ENCODE results near the gene MAP7D3.

Gene MAP7D3

DNA sequence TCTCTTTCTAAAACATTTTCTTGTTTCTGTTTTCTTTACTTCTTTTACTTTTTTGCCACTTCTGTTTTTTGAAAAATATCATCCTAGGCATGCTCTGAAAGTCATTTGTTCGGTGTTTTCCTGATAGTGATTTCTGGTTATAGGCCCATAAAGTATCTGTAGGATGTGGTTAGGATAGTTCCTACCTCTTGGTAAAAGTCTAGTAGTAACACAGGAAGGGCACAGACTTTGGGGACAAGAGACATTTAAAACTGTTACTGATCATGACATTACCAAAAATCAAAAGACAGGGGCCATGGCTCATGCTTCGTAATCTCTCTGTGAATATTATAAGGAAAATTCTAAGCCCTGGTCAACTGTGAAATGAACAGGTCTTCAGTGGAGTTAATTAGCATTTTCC lies 59.1 kb downstream of the MAP7D3 start:
- no peak for DNase-seq (ENCODE audit: low spot score)
- TF ChIP-seq, protein P1, sequence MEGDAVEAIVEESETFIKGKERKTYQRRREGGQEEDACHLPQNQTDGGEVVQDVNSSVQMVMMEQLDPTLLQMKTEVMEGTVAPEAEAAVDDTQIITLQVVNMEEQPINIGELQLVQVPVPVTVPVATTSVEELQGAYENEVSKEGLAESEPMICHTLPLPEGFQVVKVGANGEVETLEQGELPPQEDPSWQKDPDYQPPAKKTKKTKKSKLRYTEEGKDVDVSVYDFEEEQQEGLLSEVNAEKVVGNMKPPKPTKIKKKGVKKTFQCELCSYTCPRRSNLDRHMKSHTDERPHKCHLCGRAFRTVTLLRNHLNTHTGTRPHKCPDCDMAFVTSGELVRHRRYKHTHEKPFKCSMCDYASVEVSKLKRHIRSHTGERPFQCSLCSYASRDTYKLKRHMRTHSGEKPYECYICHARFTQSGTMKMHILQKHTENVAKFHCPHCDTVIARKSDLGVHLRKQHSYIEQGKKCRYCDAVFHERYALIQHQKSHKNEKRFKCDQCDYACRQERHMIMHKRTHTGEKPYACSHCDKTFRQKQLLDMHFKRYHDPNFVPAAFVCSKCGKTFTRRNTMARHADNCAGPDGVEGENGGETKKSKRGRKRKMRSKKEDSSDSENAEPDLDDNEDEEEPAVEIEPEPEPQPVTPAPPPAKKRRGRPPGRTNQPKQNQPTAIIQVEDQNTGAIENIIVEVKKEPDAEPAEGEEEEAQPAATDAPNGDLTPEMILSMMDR (IDR thresholded peaks at IDR 0.05; ENCODE audit: extremely low read depth, missing control alignments) = no peak

DNA sequence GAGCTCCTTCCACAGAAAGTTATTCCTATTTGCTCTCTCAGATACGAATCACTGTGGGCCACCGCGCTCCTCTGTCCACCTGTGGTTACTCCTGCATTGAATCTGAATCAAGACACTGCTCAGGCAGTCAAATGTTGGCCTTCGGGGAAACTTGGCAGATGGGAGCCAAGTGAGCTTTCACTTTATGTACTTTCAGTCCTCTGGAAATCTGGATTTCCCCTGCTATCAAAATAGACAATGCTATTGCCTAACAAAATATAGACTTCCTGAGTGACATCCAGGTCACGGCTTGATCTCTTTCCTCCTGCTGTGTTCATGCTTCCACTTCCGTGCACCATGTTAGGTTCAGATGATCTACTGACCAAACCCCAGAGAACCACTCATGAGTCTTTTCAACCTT lies 60.0 kb downstream of the MAP7D3 start:
- DNase-seq (ENCODE audit: low spot score) = no peak
- TF ChIP-seq, protein P1 (IDR thresholded peaks at IDR 0.05; ENCODE audit: extremely low read depth, missing control alignments) = no peak

DNA sequence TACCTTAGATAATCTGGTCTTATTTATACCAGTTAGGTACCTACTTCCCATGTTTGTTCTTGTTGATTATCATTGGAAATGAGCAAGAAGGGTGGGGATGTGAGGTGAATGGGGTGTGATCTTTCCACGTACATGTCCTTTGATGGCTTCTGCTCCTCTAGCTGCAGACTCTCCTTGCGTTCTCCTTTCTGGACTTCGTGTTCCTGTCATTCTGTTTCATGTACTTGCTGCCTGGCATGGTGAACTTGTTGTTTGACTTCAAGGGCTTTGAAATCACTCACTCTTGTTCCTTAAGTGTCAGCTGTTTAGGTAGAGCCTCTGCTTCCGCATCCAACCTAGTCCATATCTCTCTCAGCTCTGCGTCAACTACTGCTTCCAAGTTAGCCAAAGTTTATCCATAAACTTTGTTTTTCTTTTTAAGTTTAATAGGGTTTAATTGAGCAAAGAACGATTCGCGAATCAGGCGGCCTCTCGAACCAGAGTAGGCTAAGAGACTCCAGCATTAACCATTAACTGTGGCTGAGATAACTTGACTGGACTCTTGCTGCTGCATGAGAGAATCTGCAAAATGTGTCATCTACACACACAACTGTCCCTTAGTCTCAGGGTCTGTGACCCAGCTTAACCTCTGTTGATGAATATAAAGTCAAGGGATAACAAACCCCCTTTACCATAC lies 61.0 kb downstream of the MAP7D3 start:
- no peak for DNase-seq (ENCODE audit: low spot score)
- TF ChIP-seq, protein P1 (IDR thresholded peaks at IDR 0.05; ENCODE audit: extremely low read depth, missing control alignments) = no peak

DNA sequence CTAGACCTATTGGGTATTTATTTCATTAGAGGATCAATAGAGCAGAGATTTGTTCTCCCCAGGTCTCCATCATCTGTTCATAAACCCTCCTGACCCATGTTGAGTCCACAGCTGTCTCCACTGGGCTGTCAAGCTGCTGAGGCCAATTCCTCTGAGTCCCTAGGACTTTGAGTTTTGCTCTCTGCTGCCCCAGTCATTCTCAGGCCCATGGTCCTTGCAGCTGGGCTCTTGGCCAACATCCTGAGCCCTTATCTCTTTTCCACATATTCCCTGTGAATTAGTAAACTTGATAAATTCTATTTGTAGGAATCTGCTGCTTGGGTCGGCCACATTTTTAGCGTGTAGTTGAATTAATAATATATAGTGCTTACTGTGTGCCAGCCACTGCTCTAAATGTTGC lies 62.0 kb downstream of the MAP7D3 start:
- no peak for DNase-seq (ENCODE audit: low spot score)
- TF ChIP-seq, protein P1 (IDR thresholded peaks at IDR 0.05; ENCODE audit: extremely low read depth, missing control alignments) = no peak

DNA sequence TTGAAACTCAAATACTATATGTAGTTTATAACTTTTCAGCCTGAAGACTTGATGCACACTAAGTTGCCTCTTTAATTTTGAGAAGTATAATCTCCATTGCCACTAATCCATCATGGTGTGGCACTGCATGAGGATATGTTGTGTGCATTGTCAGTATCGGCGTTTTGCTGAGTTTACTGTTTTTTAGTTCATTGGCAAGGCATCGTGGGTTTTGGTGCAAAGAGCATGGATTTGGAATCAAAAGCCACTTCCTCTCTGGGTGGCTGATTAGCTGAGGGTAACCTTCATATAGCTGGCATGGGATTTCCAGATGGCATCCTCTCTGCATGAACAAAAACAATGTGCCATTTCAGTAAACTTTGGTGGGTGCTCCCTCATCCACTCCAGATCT lies 65.2 kb downstream of the MAP7D3 start:
- TF ChIP-seq, protein P1 (IDR thresholded peaks at IDR 0.05; ENCODE audit: extremely low read depth, missing control alignments) = no peak
- DNase-seq (ENCODE audit: low spot score) = no peak

DNA sequence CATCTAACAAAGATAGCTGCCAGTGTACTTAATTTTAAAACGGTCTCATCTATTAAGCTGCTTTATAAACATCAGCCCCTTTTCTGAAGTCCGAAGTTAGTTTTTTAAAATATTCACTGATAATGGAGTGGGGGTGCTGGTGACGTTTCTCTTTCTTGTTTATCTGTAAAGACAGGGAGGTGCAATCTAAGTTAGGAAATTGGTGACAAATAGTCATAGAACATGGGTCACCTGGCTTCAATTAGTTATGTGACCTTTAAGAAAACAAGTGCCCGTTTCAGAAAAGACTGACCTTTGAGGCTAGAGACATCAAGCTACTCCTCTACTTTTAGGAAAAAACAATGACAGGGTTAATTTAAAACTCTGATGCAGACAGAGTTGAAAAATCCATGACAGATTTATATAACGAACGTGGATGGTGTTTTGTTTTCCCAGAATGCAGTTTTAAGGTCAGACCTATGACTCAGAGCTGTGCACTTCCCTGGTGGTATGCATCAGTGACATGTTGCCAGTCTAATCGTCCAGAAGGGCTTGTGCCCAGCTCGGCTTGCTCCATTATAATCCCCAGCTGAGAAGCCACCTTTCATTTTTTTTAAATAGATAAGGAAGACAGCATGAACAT lies 65.7 kb downstream of the MAP7D3 start:
- no peak for DNase-seq (ENCODE audit: low spot score)
- TF ChIP-seq, protein P1 (IDR thresholded peaks at IDR 0.05; ENCODE audit: extremely low read depth, missing control alignments) = no peak

DNA sequence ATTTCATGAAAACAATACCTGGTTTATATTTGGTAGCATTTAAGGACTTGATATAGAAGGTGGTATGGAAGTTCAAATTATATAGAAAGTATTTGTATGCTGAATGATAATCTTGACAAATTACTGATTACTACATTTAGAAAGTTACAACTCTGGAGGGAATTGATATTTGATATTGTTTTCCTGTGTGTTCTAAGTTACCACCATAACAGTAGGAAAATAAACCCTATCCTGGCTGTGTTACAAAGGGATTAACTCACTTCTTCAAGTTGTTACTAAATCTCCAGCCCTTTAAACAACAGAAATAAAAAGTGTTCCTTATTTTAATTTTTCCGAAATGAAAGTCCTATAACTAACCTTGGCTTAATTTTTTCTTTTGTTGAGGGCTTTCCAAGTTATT lies 67.3 kb downstream of the MAP7D3 start:
- no peak for DNase-seq (ENCODE audit: low spot score)
- TF ChIP-seq, protein P1 (IDR thresholded peaks at IDR 0.05; ENCODE audit: extremely low read depth, missing control alignments) = no peak
